ENCODE measurements around the gene HIPK1. TPM values are rescaled to one million over a fixed set of nuclear protein-coding genes. Genes with fewer than 3 reads are reported as not detected.

Gene HIPK1
- total RNA-seq, 4 donors from 2014 or later, result 60.6 to 89.9 (median 76.5) TPM

DNA sequence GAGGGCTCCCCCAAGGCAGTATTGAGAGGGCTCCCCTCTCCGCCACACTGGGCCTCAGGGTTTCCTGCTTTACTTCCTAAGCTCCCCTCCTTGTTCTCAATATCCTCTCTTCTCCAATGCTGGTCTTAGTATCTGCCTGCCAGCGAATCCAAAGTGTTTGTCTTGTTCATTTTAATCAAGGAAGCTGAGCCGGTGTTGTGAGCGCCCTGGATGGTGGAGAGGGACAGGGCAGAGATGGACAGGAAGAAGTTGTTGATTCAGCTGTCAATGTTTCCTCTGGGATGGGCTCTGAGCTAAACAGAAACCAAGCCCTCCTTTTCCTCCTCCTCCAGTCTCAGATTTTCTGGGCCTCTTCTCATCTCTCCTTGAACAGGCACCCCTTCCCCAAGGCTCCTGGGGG is 55.6 kb downstream of the HIPK1 start:
- peaks cover 19 to 57% (median 55%) of the 10 kb centered on the region in 4 donors for H3K4me1 ChIP-seq
- intact Hi-C loops (cut with DNase I), result no loop called here
- DNase-seq (ENCODE audit: extremely low spot score), result no peak

DNA sequence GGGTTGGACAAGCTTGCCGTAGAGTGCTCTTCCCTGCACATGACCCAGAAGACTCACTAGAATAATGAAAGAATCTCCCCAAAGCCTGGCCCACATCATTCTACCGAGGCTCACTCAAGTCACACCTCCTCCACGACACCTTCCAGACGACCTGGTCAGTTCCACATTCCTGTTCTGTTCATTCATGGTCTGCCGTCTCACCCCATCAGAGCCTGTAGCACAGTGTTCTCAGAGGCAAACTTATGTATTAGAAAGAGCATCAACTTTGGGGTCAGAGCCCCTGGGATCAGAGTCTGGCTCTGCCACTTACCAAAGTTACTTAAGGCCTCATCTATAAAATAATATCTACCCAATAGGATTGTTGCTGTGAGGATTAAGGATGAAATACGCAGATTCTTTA is 57.7 kb downstream of the HIPK1 start:
- intact Hi-C loops (cut with DNase I), result no loop called here
- Histone ChIP-seq H3K4me3 (no peak overlapping the region), H3K36me3 (no peaks in the 10 kb centered on the region), H3K27ac (replicated peaks in 1 of 4) (no peak overlapping the region), H3K27me3 (no peaks in the 10 kb centered on the region), H3K4me1 (peaks cover 17 to 36% (median 34%) of the 10 kb centered on the region in 4 donors), H3K9me3 (no peaks in the 10 kb centered on the region)
- TF ChIP-seq EP300 (IDR thresholded peaks at IDR 0.05), result no peak
- WGBS, result 76% methylated on average over 6 of the region's 6 CpGs
- no peak for DNase-seq (ENCODE audit: extremely low spot score)

More for the DNA sequence above, 55.6 kb downstream of the HIPK1 start:
- Histone ChIP-seq H3K27me3 (no peaks in the 10 kb centered on the region), H3K4me3 (no peak overlapping the region), H3K9me3 (no peaks in the 10 kb centered on the region), H3K27ac (replicated peaks in 1 of 4) (peak overlapping the region in 1 of 4 donors; percentile 42), H3K36me3 (no peaks in the 10 kb centered on the region)
- no peak for TF ChIP-seq EP300 (IDR thresholded peaks at IDR 0.05)
- TF ChIP-seq POLR2A (IDR thresholded peaks at IDR 0.05; ENCODE audit: low read depth), result no peak
- TF ChIP-seq, protein P1, sequence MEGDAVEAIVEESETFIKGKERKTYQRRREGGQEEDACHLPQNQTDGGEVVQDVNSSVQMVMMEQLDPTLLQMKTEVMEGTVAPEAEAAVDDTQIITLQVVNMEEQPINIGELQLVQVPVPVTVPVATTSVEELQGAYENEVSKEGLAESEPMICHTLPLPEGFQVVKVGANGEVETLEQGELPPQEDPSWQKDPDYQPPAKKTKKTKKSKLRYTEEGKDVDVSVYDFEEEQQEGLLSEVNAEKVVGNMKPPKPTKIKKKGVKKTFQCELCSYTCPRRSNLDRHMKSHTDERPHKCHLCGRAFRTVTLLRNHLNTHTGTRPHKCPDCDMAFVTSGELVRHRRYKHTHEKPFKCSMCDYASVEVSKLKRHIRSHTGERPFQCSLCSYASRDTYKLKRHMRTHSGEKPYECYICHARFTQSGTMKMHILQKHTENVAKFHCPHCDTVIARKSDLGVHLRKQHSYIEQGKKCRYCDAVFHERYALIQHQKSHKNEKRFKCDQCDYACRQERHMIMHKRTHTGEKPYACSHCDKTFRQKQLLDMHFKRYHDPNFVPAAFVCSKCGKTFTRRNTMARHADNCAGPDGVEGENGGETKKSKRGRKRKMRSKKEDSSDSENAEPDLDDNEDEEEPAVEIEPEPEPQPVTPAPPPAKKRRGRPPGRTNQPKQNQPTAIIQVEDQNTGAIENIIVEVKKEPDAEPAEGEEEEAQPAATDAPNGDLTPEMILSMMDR (IDR thresholded peaks at IDR 0.05), result no peak
- TF ChIP-seq POLR2AphosphoS5 (IDR thresholded peaks at IDR 0.05), result no peak
- WGBS, result 45% methylated on average over 4 of the region's 4 CpGs

DNA sequence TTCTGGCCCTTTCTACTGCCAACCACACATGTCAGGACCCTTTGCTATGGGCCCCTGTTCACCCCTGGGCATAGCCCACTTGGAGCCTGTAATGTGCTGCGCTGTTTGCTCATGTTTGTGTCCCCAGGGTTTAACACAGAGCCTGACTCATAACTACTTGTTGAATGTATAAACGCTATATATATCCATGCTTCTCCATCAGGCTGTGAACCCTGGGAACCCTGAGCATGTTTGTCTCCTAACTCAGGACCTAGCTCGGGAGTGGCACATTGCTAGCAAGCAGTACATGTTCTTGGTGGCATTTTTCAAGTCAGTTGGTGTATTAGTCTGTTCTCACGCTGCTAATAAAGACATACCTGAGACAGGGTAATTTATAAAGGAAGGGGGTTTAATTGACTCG is 58.1 kb downstream of the HIPK1 start:
- H3K27ac ChIP-seq (replicated peaks in 1 of 4), result no peak overlapping the region
- intact Hi-C loops (cut with DNase I), result no loop called here
- H3K9me3 ChIP-seq, result no peaks in the 10 kb centered on the region
- no peak overlapping the region for H3K4me3 ChIP-seq
- TF ChIP-seq POLR2AphosphoS5 (IDR thresholded peaks at IDR 0.05) (no peak), EP300 (IDR thresholded peaks at IDR 0.05) (no peak), POLR2A (IDR thresholded peaks at IDR 0.05; ENCODE audit: low read depth) (no peak)
- TF ChIP-seq, protein P1 (IDR thresholded peaks at IDR 0.05), result no peak
- no peak for DNase-seq (ENCODE audit: extremely low spot score)
- H3K4me1 ChIP-seq, result peaks cover 16 to 31% (median 29%) of the 10 kb centered on the region in 4 donors
- no peaks in the 10 kb centered on the region for H3K36me3 ChIP-seq
- no peaks in the 10 kb centered on the region for H3K27me3 ChIP-seq
- 98% methylated on average over 5 of the region's 5 CpGs for WGBS

DNA sequence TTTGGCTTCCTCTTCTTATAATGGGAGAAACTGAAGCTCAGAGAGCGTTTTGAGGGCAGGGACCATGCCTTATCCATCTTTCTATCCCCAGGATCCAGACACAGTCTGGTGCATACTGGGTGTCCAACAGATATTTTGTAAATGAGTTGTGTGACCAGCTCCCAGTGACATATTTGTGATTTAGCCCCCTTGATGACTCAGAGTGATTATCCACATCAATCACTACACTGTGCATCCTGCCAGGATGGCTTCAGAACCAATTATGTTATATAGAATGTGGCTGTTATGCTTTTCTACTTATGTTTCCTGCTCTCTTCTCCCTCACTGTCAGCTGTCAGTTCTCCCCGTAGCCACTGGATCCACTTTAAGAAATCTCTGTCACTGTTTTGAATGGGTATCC is 61.4 kb downstream of the HIPK1 start:
- Histone ChIP-seq H3K4me1 (no peaks in the 10 kb centered on the region), H3K9me3 (peaks cover 0 to 12% (median 9%) of the 10 kb centered on the region in 4 donors), H3K27ac (replicated peaks in 1 of 4) (no peak overlapping the region), H3K27me3 (peaks cover 0 to 11% (median 0%) of the 10 kb centered on the region in 4 donors), H3K36me3 (no peaks in the 10 kb centered on the region), H3K4me3 (no peak overlapping the region)
- intact Hi-C loops (cut with DNase I), result no loop called here
- no peak for DNase-seq (ENCODE audit: extremely low spot score)
- TF ChIP-seq POLR2AphosphoS5 (IDR thresholded peaks at IDR 0.05) (no peak), POLR2A (IDR thresholded peaks at IDR 0.05; ENCODE audit: low read depth) (no peak), EP300 (IDR thresholded peaks at IDR 0.05) (no peak)
- TF ChIP-seq, protein P1 (IDR thresholded peaks at IDR 0.05), result no peak
- WGBS, result 93% methylated on average over 2 of the region's 2 CpGs

DNA sequence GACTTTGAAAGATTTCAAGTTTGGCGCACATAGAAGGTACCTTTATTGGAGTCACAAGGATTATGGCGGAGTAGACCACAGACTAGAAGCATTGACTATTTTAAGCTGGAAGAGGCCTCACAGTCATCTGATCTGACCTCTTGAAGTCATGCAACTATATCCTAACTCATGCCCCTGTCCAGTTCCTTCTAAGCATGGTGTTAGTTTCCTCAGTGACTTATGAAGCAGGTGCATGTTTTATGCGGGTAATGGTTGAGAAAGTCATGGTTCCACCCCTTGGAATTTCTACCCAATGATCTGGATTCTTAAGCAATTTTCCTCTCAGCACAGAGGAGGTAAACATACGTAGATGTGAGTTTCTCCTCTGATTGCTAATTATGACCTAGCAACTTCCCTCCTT is 61.8 kb downstream of the HIPK1 start:
- Histone ChIP-seq H3K4me3 (no peak overlapping the region), H3K27ac (replicated peaks in 1 of 4) (no peak overlapping the region), H3K4me1 (no peaks in the 10 kb centered on the region), H3K36me3 (no peaks in the 10 kb centered on the region), H3K27me3 (peaks cover 0 to 11% (median 0%) of the 10 kb centered on the region in 4 donors), H3K9me3 (peaks cover 0 to 16% (median 13%) of the 10 kb centered on the region in 4 donors)
- WGBS, result 88% methylated on average over 4 of the region's 4 CpGs
- intact Hi-C loops (cut with DNase I), result no loop called here
- no peak for TF ChIP-seq POLR2A (IDR thresholded peaks at IDR 0.05; ENCODE audit: low read depth)
- TF ChIP-seq EP300 (IDR thresholded peaks at IDR 0.05), result no peak
- TF ChIP-seq, protein P1 (IDR thresholded peaks at IDR 0.05), result no peak
- no peak for TF ChIP-seq POLR2AphosphoS5 (IDR thresholded peaks at IDR 0.05)
- peak; percentile 82 for DNase-seq (ENCODE audit: extremely low spot score)

Data from esophagus muscularis mucosa (tissue), 4 donors.